ENCODE measurements around the gene PTH2. TPM values are rescaled to one million over a fixed set of nuclear protein-coding genes. Genes with fewer than 3 reads are reported as not detected.

Gene PTH2
- total and polyA plus RNA-seq, 9 donors, result not detected

DNA sequence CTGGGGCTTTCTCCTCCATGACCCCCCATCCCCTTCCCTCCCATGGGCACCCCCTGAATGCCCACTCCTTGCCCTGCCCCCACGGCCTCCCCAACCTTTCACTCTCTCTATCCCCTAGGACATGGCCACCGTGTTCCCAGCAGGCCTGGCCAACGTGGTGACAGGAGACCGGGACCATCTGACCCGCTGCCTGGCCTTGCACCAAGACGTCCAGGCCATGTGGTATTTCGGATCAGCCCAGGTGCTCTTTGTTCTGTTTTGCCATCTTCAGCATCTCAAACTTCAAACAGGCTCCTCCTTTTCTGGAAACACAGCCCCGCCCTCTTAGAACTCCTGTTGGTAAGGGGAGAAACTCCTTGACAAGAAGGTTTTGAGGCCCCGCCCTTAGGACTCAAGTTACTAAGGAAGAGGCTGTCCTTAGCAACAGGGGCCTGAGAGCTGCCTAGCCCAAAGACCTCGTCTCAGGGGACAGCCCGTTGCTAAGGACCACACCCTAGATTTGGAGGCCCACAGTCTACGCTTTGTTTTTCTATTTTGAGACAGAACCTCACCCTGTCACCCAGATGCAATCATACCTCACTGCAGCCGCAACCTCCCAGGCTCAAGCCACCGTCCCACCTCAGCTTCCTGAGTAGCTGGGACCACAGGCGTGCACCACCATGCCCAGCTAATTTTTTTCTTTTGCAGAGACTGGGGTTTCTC, 45.7 kb upstream of the PTH2 start:
- no peak overlapping the region for H3K27ac ChIP-seq
- H3K4me3 ChIP-seq, result no peak overlapping the region
- peaks cover 2% of the 10 kb centered on the region for H3K4me1 ChIP-seq (ENCODE audit: insufficient read depth)
- no peaks in the 10 kb centered on the region for H3K27me3 ChIP-seq
- no peaks in the 10 kb centered on the region for H3K9me3 ChIP-seq
- intact Hi-C loops (cut with DNase I), result no loop called here
- TF ChIP-seq CTCF (IDR thresholded peaks at IDR 0.05), result no peak
- no peak for TF ChIP-seq POLR2A (IDR thresholded peaks at IDR 0.05)
- TF ChIP-seq EP300 (IDR thresholded peaks at IDR 0.05), result no peak
- no peaks in the 10 kb centered on the region for H3K36me3 ChIP-seq
- peak in 1 of 5 donors; percentile 83 for DNase-seq
- WGBS, 3 donors, result 59 to 63% (median 62%) methylated on average over 15 of the region's 15 CpGs

- intact Hi-C loops (cut with DNase I), result no loop called here
- Histone ChIP-seq H3K9me3 (no peaks in the 10 kb centered on the region), H3K4me1 (ENCODE audit: insufficient read depth) (no peaks in the 10 kb centered on the region), H3K27ac (no peak overlapping the region), H3K27me3 (no peaks in the 10 kb centered on the region), H3K4me3 (no peak overlapping the region), H3K36me3 (no peaks in the 10 kb centered on the region)
- WGBS, 3 donors, result 89 to 90% (median 89%) methylated on average over 19 of the region's 19 CpGs
- TF ChIP-seq CTCF (IDR thresholded peaks at IDR 0.05), result no peak
- TF ChIP-seq EP300 (IDR thresholded peaks at IDR 0.05), result no peak
- no peak for TF ChIP-seq POLR2A (IDR thresholded peaks at IDR 0.05)
- DNase-seq, result no peak
Measured at GRCh38 chr19:49468199-49468598, 45.0 kb upstream of the PTH2 start.

DNA sequence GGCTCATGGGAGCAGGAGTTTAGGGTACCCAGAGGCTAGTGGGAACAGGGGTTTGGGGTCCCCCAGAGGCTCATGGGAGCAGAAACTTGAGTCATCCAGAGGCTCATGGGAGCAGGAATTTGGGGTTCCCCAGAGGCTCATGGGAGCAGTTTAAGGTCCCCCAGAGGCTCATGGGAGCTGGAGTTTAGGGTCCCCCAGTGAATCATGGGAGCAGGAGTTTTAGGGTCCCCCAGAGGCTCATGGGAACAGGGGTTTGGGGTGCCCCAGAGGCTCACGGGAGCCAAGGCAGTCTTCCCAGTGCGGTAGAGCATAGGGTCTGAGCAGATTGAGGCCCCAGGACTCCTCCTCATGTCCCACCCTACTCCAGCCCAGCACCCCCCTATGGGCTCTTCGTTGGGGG, 42.1 kb upstream of the PTH2 start:
- Histone ChIP-seq H3K27ac (no peak overlapping the region), H3K4me1 (ENCODE audit: insufficient read depth) (no peaks in the 10 kb centered on the region), H3K4me3 (no peak overlapping the region), H3K27me3 (no peaks in the 10 kb centered on the region), H3K9me3 (no peaks in the 10 kb centered on the region), H3K36me3 (no peaks in the 10 kb centered on the region)
- intact Hi-C loops (cut with DNase I), result no loop called here
- TF ChIP-seq CTCF (IDR thresholded peaks at IDR 0.05) (no peak), POLR2A (IDR thresholded peaks at IDR 0.05) (no peak), EP300 (IDR thresholded peaks at IDR 0.05) (no peak)
- WGBS, 3 donors, result 87 to 92% (median 91%) methylated on average over 3 of the region's 3 CpGs
- DNase-seq, result no peak

GRCh38 chr19:49463960-49464740, 40.9 kb upstream of the PTH2 start:
- intact Hi-C loops (cut with DNase I), result no loop called here
- Histone ChIP-seq H3K36me3 (no peaks in the 10 kb centered on the region), H3K4me1 (ENCODE audit: insufficient read depth) (no peaks in the 10 kb centered on the region), H3K27ac (no peak overlapping the region), H3K27me3 (no peaks in the 10 kb centered on the region), H3K4me3 (no peak overlapping the region), H3K9me3 (no peaks in the 10 kb centered on the region)
- no peak for TF ChIP-seq POLR2A (IDR thresholded peaks at IDR 0.05)
- no peak for TF ChIP-seq CTCF (IDR thresholded peaks at IDR 0.05)
- TF ChIP-seq EP300 (IDR thresholded peaks at IDR 0.05), result no peak
- 86 to 87% (median 87%) methylated on average over 37 to 39 of the region's 39 CpGs for WGBS, 3 donors
- no peak for DNase-seq
